GM13977 (cell line): ENCODE data around the gene DZIP1L.

Source experiments
- DNase-seq: peaks from one replicate; pipeline ENCODE4 v3.0.0; 2012; ENCODE audit warnings: low spot score
- in situ Hi-C: fragments of 300-500 bp; cut with MboI; formaldehyde crosslinking; loops from one replicate; pipeline ENCODE4 v1.12.0; 2022; ENCODE audit warnings: low sequenced_read_pairs, low pct_unique_long_range_greater_than_20kb, mixed read lengths, inconsistent platforms; ENCODE audit not compliant: unreplicated experiment
- TF ChIP-seq, protein P1 (sequence below): IDR thresholded peaks from 2 replicates; pipeline ENCODE4 v1.5.1; 2012; ENCODE audit warnings: mild to moderate bottlenecking, control low read depth; ENCODE audit not compliant: insufficient read depth; ENCODE audit errors: extremely low read depth, missing control alignments

Gene DZIP1L

DNA sequence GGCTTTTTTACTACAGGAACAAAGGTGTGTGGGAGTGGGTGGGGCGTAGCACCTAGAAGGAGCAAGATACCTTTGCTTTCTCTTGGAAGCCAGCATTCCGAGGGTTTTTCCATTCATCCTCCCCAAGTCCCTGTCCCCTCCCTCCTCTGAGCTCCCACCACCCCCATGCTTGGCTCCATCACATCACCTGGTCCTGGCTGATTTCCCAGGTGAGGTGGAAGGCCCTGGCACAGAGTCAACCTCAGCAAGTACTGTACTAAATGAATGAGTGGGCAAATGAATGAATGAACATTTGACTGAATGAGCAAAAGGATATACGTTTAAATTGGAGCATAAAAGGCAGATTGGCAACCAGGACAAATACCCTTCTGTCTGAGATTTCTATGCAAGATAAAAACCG, 45.4 kb downstream of the DZIP1L start:
- no peak for DNase-seq
- in situ Hi-C loops, result loop anchor here (25.0 kb wide), 1 partner anchor 842 kb away; no protein-coding TSS in a partner anchor
- TF ChIP-seq, protein P1, sequence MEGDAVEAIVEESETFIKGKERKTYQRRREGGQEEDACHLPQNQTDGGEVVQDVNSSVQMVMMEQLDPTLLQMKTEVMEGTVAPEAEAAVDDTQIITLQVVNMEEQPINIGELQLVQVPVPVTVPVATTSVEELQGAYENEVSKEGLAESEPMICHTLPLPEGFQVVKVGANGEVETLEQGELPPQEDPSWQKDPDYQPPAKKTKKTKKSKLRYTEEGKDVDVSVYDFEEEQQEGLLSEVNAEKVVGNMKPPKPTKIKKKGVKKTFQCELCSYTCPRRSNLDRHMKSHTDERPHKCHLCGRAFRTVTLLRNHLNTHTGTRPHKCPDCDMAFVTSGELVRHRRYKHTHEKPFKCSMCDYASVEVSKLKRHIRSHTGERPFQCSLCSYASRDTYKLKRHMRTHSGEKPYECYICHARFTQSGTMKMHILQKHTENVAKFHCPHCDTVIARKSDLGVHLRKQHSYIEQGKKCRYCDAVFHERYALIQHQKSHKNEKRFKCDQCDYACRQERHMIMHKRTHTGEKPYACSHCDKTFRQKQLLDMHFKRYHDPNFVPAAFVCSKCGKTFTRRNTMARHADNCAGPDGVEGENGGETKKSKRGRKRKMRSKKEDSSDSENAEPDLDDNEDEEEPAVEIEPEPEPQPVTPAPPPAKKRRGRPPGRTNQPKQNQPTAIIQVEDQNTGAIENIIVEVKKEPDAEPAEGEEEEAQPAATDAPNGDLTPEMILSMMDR, result no peak

DNA sequence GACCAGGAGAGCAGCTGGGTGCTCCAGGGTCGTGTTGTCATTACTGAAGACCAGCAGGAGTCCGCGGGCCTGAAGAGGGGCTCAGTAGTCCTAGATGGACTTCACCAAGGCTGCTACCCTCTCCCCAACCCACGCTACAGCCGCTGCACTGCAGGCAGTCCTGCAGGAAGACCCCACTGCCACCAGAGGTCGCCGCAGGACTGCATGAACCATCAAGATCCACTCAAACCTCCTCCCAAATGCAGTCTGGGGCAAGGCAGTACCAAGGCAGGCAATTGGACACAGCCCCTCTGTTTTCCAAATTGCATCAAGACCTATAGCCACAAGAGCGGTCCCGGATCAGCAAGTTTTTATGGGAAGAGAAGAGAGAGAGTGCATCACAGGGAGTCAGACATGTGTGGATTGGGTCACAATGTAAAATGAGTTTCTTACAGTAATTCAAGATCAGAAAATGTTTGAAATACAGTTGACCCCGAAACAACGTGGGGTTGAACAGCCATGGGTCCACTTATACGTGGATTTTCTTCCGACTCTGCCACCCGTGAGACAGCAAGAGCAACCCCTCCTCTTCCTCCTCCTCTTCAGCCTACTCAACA, 46.7 kb downstream of the DZIP1L start:
- TF ChIP-seq, protein P1, result peak; percentile 99
- in situ Hi-C loops, result loop anchor here (25.0 kb wide), 1 partner anchor 844 kb away; no protein-coding TSS in a partner anchor
- peak; percentile 84 for DNase-seq

DNA sequence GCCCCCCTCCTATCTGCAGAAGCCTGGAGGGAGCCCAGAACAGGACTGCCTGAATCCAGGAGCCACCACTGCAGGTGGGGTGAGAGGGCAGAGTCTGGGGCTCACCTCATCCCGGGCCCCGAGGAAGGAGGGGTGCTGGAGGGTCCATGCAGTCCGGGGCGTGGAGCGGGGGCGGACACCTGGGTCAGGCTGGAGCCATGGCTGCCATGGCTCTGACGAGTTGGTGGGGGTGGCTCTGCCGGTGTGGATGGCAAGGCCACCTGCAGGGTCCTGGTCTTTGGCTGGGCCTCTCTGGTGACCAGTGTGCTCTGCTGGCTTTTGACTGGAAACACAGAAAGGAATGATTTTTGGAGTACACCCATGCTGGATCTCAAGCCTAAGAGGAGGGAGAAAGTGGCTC, 47.4 kb downstream of the DZIP1L start:
- in situ Hi-C loops, result loop anchor here (25.0 kb wide), 1 partner anchor 844 kb away; no protein-coding TSS in a partner anchor
- no peak for DNase-seq
- TF ChIP-seq, protein P1, result no peak

DNA sequence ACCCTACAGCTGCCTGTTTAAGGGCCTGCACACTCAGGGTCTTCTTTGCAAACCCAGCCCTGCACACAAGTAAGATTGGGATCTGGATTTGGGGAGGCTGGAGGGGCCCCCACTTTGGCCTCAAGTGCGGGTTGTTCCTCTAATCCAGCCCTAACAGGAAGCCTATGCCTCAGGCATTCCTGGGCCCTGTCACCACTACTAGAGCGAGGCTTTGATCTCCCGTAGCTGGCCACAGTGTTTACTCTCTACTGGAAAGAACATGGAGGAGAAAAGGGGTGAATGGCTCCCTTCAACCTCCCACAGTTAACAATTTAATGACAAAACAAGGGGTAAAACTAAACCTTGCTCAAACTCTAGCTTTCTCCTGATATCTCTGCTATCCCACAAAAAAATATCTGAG, 48.4 kb downstream of the DZIP1L start:
- DNase-seq, result no peak
- in situ Hi-C loops, result loop anchor here (25.0 kb wide), 1 partner anchor 845 kb away; no protein-coding TSS in a partner anchor
- TF ChIP-seq, protein P1, result no peak

DNA sequence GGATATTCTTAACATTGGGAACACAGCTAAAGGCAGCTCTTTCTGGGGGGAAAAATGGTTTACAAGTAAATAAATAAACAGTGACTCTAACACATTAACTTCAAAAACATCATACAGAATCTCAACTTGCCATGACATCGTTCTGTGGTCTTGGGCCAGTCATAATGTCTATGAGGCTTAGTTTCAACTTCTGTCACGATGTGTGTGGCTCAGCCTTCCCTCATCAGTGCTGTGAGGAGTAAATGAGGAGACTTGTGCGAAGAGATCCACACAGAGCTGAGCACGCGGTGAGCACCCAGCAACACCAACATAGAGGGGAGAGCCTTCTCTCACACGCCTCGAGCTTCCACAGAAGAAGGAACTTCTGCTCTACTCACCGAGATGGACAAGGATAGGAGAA, 49.0 kb downstream of the DZIP1L start:
- TF ChIP-seq, protein P1, result no peak
- in situ Hi-C loops, result loop anchor here (25.0 kb wide), 1 partner anchor 846 kb away; no protein-coding TSS in a partner anchor
- DNase-seq, result peak; percentile 65

DNA sequence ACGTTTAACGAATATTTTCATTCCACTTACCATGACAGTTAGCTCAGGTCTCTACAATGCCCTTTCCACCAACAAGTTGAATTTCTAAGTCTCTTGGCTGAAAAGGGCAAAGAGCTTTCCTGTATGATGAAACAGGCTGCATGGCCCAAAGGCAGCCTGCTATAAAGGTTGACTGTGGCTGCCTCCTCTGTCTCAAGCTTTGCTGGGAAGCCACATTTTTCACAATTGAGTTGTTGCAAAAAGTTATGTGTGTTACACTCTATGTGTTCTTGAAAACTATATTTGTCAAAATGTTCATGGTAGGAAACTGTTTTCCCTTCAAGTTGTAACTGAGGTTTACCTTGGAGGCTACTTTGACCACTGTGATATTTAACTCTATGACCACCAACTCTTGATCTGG, 49.5 kb downstream of the DZIP1L start:
- TF ChIP-seq, protein P1, result no peak
- in situ Hi-C loops, result loop anchor here (25.0 kb wide), 1 partner anchor 846 kb away; no protein-coding TSS in a partner anchor
- DNase-seq, result no peak
